ENCODE measurements around the gene FOXP4.

The FOXP4 gene

GRCh38 chr6:41545703-41546474 is at the start of gene FOXP4:
Gene FOXP4 (plus strand): TSS chr6:41546381. CDS start chr6:41565761, 19,380 bp downstream.
- in situ Hi-C loops (cut with MboI; ENCODE audit: low sequenced_read_pairs): no loop called here

DNA sequence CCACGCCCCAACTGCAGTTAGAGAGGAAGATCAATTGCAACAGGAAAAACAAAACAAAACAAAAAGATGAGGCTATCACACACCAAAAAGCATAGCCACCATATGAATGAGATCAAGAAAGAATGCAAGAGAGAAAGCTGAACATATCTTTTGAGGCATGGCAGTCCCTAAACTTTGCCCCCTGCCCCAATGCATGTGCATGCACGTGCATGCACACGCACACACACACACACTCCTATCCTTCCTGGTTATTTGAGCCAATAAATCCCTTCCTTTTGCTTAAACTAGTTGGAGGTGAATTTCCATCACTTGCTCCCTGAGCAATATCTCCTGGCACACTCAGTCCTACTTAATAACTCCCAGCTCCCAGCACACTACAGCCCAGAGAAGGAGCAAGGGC is 48.6 kb upstream of the FOXP4 start:
- in situ Hi-C loops (cut with MboI; ENCODE audit: low sequenced_read_pairs): no loop called here

DNA sequence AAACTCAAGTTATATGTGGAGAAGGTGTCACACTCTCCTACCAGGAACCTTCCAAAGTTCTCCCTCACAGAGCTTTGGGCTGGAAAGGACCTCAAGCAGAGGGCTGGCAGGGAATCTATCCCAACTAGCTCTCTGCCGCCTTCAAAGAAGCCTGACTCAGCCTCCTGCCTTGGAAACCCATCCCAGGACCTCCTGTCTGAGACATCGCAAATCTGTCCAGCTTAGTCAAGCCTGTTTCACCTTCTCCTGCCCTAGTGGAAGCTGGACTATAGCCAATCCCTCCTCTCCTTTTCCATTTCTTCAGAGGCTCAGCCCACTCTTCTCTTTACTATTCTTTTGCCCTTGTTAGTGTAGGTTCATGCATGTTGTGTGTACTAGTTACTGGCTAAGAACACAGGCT is 48.2 kb upstream of the FOXP4 start:
- in situ Hi-C loops (cut with MboI; ENCODE audit: low sequenced_read_pairs): no loop called here

GRCh38 chr6:41498968-41499599 is 47.1 kb upstream of the FOXP4 start:
- in situ Hi-C loops (cut with MboI; ENCODE audit: low sequenced_read_pairs): no loop called here

DNA sequence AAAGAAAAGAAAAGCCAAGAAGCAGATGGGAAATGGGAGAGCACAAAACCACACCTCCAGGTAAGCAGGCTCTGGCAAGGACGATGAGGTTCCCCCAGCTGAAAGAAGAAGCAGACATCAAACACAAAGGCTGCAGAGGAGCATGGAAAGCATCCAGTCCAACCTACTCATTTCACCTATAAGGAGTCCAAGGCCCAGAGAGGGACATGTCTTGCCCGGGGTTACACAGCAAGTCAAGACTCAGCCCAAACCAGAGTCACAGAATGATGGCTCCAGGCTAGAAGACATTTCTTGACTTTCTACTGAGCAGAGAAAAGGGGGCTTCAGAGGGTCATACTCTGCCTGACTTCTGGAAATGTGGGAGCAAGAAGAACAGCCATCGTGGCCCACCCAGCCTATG is 45.6 kb upstream of the FOXP4 start:
- in situ Hi-C loops (cut with MboI; ENCODE audit: low sequenced_read_pairs): no loop called here

DNA sequence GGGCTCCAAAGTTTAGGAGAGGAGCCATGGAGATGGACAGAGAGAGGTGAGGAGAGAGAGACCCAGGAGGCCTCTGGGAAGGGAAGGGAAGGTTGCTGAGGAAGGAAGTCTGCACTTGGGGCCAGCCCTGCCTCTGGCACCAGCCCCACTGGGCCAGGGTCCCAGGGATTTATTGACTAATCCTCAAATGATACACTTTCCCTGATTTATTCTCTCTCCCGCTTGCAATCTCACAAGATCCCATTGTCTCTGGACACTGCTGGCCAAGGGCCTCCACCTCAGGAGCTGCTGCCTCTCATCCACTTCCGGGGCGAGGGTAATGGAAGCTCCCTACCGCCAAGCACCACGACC is 43.6 kb upstream of the FOXP4 start:
- in situ Hi-C loops (cut with MboI; ENCODE audit: low sequenced_read_pairs): no loop called here

GRCh38 chr6:41502917-41503671 is 43.1 kb upstream of the FOXP4 start:
- in situ Hi-C loops (cut with MboI; ENCODE audit: low sequenced_read_pairs): no loop called here

GRCh38 chr6:41503827-41504465 is 42.2 kb upstream of the FOXP4 start:
- in situ Hi-C loops (cut with MboI; ENCODE audit: low sequenced_read_pairs): no loop called here

- in situ Hi-C loops (cut with MboI; ENCODE audit: low sequenced_read_pairs): no loop called here
These were observed 41.6 kb upstream of the FOXP4 start for GRCh38 chr6:41504466-41505121.

- in situ Hi-C loops (cut with MboI; ENCODE audit: low sequenced_read_pairs): no loop called here
These were observed 40.8 kb upstream of the FOXP4 start for GRCh38 chr6:41505122-41506049.

DNA sequence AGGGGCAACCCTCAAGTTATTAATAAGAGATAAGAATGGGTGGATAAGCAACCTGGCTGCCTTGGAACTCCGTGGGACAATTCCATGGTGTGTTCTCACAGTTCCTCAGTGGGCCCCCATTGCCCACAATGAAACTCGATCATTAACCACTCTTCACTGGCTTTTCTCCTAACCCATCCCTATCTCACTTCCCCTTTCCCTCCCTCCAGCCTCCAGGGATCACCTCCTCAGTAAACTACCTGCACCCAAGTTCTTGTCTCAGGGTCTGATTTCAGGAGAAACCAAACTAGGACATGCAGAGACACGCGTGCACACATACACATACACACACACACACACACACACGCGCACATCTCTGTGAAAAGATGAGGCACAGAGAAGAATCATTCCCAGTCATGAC is 37.7 kb upstream of the FOXP4 start:
- in situ Hi-C loops (cut with MboI; ENCODE audit: low sequenced_read_pairs): no loop called here

GRCh38 chr6:41509580-41509979 is 36.6 kb upstream of the FOXP4 start:
- in situ Hi-C loops (cut with MboI; ENCODE audit: low sequenced_read_pairs): no loop called here

DNA sequence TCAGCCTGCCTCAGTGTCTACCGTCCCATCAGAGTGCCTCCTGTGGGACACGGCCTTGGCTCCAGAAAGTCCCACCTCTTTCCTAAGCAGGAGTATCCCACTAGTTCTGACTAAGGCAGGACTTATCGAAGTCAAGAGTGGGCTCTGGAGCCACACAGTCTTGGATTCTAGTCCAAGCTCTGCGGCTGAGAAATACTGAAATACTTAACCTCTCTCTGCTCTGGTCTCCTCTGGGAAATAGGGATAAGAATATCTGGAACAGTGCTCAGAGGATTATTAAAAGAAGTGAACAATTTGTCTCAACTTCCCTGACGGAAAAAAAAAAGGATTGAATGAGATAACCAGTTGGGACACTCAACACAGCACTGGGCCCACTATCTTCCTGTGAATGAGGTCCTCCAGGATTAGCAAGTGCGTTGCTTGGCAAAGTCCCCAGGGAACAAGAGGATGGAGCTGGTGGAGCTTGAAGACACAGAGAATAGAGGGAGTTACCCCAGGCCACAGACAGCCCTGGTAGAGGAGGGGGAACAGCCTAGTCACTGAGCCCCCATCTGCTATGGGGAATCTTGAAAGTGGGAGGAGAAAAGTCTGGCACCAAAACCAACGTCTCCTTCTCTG is 34.6 kb upstream of the FOXP4 start:
- in situ Hi-C loops (cut with MboI; ENCODE audit: low sequenced_read_pairs): no loop called here

DNA sequence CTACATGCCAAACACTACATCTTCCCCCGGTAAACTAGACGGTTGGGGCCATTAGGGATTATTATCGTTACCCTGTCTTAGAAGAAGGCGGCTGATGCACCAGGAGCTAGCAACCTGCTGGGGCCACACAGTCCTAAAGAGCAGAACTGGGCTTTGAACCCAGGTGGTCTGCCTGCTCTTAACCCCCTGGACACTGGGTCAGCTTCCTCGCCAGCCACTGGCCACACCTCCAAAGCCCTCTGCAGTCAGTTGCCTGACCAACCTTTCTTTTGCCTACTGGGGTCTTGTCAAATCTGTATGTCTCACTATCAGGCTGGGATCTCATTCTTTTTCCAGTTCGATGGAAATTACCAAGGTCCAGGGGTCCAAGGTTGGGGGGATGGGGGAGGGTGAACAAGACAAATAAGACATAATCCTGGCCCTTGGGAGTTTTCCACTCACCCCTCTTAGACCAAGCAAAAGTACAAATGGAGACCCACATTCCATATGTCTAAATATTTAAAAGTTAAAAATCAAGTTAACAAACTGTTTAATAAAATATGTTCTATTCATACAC is 34.0 kb upstream of the FOXP4 start:
- in situ Hi-C loops (cut with MboI; ENCODE audit: low sequenced_read_pairs): no loop called here

GRCh38 chr6:41515995-41516394 is 30.2 kb upstream of the FOXP4 start:
- in situ Hi-C loops (cut with MboI; ENCODE audit: low sequenced_read_pairs): no loop called here

GRCh38 chr6:41518118-41518517 is 28.1 kb upstream of the FOXP4 start:
- in situ Hi-C loops (cut with MboI; ENCODE audit: low sequenced_read_pairs): no loop called here

GRCh38 chr6:41519305-41519744 is 26.9 kb upstream of the FOXP4 start:
- in situ Hi-C loops (cut with MboI; ENCODE audit: low sequenced_read_pairs): no loop called here

- in situ Hi-C loops (cut with MboI; ENCODE audit: low sequenced_read_pairs): no loop called here
These were observed 26.2 kb upstream of the FOXP4 start for GRCh38 chr6:41519745-41520699.

All from HL-60/S4 treated with retinoic acid at 250 ng/mL for 4 days and 3 days (cell line).